SK-N-MC (cell line): ENCODE data around the gene GATAD2A.

ENCODE experiments used
- DNase-seq: peaks from one replicate; pipeline ENCODE4 v3.0.0-alpha.2; 2011; ENCODE audit warnings: low read depth, low spot score
- H3K27ac ChIP-seq: fragments of 200-600 bp; sonication (generic); 2 replicates; pipeline ENCODE4 v1.5.1; 2016; ENCODE audit warnings: mixed run types
- H3K36me3 ChIP-seq: fragments of 200-600 bp; sonication (generic); 2 replicates; pipeline ENCODE4 v1.6.1; 2017; ENCODE audit warnings: antibody characterized with exemption, low read length, mixed read lengths; ENCODE audit not compliant: insufficient read depth
- H3K4me3 ChIP-seq: fragments of 200-600 bp; sonication (generic); 2 replicates; pipeline ENCODE4 v1.5.1; 2016
- H3K9ac ChIP-seq: fragments of 200-600 bp; sonication (generic); 2 replicates; pipeline ENCODE4 v1.8.0; 2017; ENCODE audit warnings: mixed run types, mixed read lengths; ENCODE audit not compliant: insufficient read length
- H3K9me3 ChIP-seq: fragments of 200-600 bp; sonication (generic); 2 replicates; pipeline ENCODE4 v1.6.1; 2017; ENCODE audit warnings: low read depth, mild to moderate bottlenecking, antibody characterized with exemption, low read length, moderate library complexity, mixed read lengths
- EZH2 ChIP-seq: fragments of 200-600 bp; sonication (generic); IDR thresholded peaks from one replicate; pipeline ENCODE4 v1.6.1; 2017; ENCODE audit warnings: antibody characterized with exemption
- FOXP2 ChIP-seq: optimal IDR thresholded peaks from 2 replicates; pipeline ENCODE3; 2011; ENCODE audit warnings: mild to moderate bottlenecking, moderate library complexity; ENCODE audit not compliant: insufficient read depth; ENCODE audit errors: extremely low read length, control extremely low read depth
- POLR2AphosphoS5 ChIP-seq: IDR thresholded peaks from 2 replicates; pipeline ENCODE4 v1.6.1; 2012; ENCODE audit warnings: mild to moderate bottlenecking, low read depth, low read length, borderline replicate concordance

Gene GATAD2A

GRCh38 chr19:19544257-19544953 is 138.9 kb downstream of the GATAD2A start:
- no peak for DNase-seq
- Histone ChIP-seq H3K4me3 (no peak overlapping the region), H3K9me3 (no peaks in the 10 kb centered on the region), H3K36me3 (no peaks in the 10 kb centered on the region), H3K9ac (no peak overlapping the region), H3K27ac (no peak overlapping the region)
- TF ChIP-seq EZH2 (no peak), POLR2AphosphoS5 (no peak), FOXP2 (no peak)

- DNase-seq, result no peak
- H3K27ac ChIP-seq, result no peak overlapping the region
- no peaks in the 10 kb centered on the region for H3K9me3 ChIP-seq
- H3K36me3 ChIP-seq, result no peaks in the 10 kb centered on the region
- H3K9ac ChIP-seq, result no peak overlapping the region
- no peak for TF ChIP-seq FOXP2
- no peak for TF ChIP-seq POLR2AphosphoS5
- H3K4me3 ChIP-seq, result no peak overlapping the region
Observed at GRCh38 chr19:19544954-19545591, 139.6 kb downstream of the GATAD2A start.

- no peak for DNase-seq
- Histone ChIP-seq H3K36me3 (no peaks in the 10 kb centered on the region), H3K27ac (no peak overlapping the region), H3K9ac (no peak overlapping the region), H3K9me3 (no peaks in the 10 kb centered on the region), H3K4me3 (no peak overlapping the region)
- TF ChIP-seq FOXP2 (no peak), POLR2AphosphoS5 (no peak), EZH2 (no peak)
Observed at GRCh38 chr19:19545707-19546106, 140.2 kb downstream of the GATAD2A start.

- no peaks in the 10 kb centered on the region for H3K9me3 ChIP-seq
- TF ChIP-seq EZH2, result no peak
- no peak for TF ChIP-seq FOXP2
- no peak for TF ChIP-seq POLR2AphosphoS5
- H3K27ac ChIP-seq, result no peak overlapping the region
- no peaks in the 10 kb centered on the region for H3K36me3 ChIP-seq
- no peak for DNase-seq
- H3K4me3 ChIP-seq, result no peak overlapping the region
- no peak overlapping the region for H3K9ac ChIP-seq
Observed at GRCh38 chr19:19546751-19547162, 141.3 kb downstream of the GATAD2A start.

- H3K4me3 ChIP-seq, result no peak overlapping the region
- H3K36me3 ChIP-seq, result no peaks in the 10 kb centered on the region
- DNase-seq, result no peak
- H3K9ac ChIP-seq, result no peak overlapping the region
- no peak overlapping the region for H3K27ac ChIP-seq
- no peak for TF ChIP-seq POLR2AphosphoS5
- TF ChIP-seq FOXP2, result no peak
- TF ChIP-seq EZH2, result no peak
- no peaks in the 10 kb centered on the region for H3K9me3 ChIP-seq
Observed at GRCh38 chr19:19547674-19548336, 142.3 kb downstream of the GATAD2A start.

- no peak overlapping the region for H3K4me3 ChIP-seq
- DNase-seq, result no peak
- no peak overlapping the region for H3K9ac ChIP-seq
- H3K9me3 ChIP-seq, result no peaks in the 10 kb centered on the region
- TF ChIP-seq EZH2 (no peak), FOXP2 (no peak), POLR2AphosphoS5 (no peak)
- H3K27ac ChIP-seq, result no peak overlapping the region
- H3K36me3 ChIP-seq, result no peaks in the 10 kb centered on the region
Observed at GRCh38 chr19:19548915-19549759, 143.7 kb downstream of the GATAD2A start.

- Histone ChIP-seq H3K27ac (no peak overlapping the region), H3K9me3 (no peaks in the 10 kb centered on the region), H3K4me3 (no peak overlapping the region), H3K9ac (no peak overlapping the region), H3K36me3 (no peaks in the 10 kb centered on the region)
- TF ChIP-seq EZH2, result no peak
- no peak for TF ChIP-seq POLR2AphosphoS5
- TF ChIP-seq FOXP2, result no peak
- DNase-seq, result no peak
Observed at GRCh38 chr19:19549804-19550464, 144.5 kb downstream of the GATAD2A start.
